IPS-18c (cell line): Measurements from ENCODE around the gene ERBB4.

Source experiments
- H3K4me3 ChIP-seq: 2 replicates; pipeline ENCODE4 v1.7.0; 2013; ENCODE audit warnings: low read depth, mild to moderate bottlenecking, low read length, moderate library complexity; ENCODE audit not compliant: insufficient read depth
- H3K9me3 ChIP-seq: one replicate; pipeline ENCODE4 v1.6.1; 2013; ENCODE audit warnings: mild to moderate bottlenecking, low read length, moderate library complexity; ENCODE audit not compliant: control insufficient read depth, insufficient read depth

The ERBB4 gene

DNA sequence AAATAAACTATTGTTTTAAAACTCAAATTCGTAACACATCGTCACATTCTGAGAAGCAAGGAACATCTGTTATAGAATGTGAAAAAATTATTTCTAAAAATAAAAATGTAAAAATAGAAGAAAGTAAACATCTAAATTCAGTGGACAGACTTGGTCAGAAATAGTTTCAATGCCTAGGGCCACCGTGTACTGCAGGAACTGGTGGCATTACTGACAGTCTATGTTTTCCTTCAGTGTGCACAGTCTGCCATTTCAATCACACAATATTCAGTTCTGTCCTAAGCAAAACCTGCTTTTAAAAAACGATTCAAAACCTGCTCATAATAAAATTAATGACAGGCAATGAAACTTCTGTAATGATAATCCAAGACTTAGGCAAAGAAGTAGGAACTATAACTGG is 190.1 kb downstream of the ERBB4 start:
- no peaks in the 10 kb centered on the region for H3K9me3 ChIP-seq
- no peak overlapping the region for H3K4me3 ChIP-seq

DNA sequence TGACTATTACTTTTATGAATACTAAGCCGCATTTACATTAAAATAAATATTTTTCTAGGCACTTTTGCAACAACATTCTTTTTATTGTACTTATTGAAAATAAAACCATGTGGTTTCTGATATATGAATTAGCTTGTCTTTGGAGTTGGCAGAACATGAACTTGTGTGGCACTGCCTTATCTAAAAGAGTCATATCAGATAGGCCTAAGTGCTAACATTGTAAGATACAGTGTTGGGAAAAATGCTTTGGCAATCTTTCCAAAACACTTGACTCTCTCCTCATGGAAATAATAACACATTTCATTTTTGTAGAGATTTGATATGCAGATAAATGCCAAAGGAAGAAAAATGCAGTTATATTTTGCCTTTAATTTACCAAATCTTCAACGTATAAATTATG is 191.7 kb downstream of the ERBB4 start:
- no peak overlapping the region for H3K4me3 ChIP-seq

DNA sequence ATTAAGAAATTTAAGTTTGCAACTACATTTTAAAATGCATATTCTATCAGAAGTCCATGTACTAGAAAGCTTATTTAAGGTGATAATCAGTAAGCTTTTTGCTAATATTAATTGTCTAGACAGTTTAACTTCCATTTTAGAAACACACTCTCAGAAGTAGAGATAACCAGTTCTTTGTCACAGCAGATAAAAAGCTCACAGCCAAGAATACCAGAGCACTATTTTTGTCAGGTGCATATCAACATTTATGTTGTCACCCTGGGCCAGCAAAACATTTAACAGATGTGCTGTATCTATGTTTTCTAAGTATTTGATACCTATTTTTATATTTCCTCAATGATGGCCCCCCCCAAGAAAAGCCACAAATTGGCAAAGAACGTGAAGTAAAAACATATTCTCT is 192.6 kb downstream of the ERBB4 start:
- H3K4me3 ChIP-seq = no peak overlapping the region
- H3K9me3 ChIP-seq = no peaks in the 10 kb centered on the region

More for the DNA sequence above, 191.7 kb downstream of the ERBB4 start:
- H3K9me3 ChIP-seq = no peaks in the 10 kb centered on the region

DNA sequence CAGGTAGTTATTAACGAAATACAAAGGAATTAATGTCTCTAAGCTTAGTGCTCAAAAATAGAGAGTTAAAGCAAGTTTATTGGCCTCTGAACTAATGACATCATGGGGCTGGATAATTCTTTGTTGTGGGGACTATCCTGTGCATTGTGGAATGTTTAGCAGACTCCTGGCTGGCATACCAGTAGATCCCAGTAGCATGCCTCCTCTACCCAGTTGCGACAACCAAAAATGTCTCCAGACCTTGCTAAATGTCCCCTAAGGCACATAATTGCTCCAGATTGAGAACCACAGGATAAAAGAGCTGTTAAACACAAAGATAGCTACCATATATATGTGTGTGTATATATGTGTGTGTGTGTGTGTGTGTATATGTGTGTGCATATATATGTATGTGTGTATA is 194.5 kb downstream of the ERBB4 start:
- no peaks in the 10 kb centered on the region for H3K9me3 ChIP-seq
- no peak overlapping the region for H3K4me3 ChIP-seq

DNA sequence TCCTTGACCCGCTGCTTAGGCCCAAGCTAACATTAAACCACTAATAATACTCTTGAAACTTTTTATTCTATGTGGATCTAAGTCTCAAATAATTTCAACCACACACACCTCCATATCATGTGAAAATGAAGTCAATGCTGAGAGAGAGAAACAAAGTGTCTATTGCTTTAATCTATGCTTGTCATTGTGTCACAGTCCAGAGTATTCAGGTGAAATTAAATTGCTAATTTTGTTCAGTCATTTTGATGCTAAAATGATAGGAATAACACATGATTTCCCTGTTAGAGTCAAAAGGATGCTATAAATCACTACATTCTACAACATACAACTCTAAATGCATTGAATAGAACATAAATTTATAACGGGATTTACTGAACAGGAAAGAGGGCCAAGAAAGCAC is 195.4 kb downstream of the ERBB4 start:
- H3K9me3 ChIP-seq = no peaks in the 10 kb centered on the region

DNA sequence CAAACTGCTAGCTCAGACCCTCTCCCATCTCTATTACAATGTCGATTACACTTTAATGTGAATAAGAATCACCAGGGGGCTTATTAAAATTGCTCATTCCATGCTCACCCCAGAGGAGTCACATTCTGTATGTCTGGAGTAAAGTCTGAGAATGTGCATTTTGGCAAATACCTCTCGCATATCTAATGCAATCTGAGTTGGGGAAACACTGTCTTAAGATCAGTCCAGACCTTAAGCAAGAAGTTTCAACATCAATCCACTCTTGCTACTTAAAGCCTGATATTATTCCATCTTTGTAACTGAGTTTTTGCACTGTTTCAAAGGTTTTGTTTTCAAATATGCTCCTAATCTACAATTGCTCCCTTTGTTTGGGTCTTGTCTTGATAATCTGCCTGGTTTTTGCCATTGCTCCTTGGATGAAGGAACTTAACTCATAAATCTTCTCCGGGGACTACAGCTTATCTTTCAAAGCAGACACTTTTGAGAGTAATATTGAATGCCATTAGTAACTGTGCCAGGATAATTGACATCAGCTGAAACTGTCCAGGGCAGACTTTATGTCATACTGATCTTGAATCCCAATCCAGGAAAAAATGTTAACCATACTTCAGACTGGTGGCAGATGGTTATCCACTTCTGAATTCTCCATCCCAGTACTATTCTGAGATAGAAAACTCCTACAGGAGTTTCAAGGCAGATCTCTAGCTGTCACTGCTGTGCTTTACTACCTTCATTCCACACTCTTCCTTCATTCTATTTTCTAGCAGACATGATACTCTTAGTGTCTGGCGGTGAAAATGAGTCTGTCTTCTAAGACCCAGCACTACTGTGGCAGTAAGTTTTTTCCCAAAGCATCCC is 200.9 kb downstream of the ERBB4 start:
- H3K9me3 ChIP-seq = no peaks in the 10 kb centered on the region
- no peak overlapping the region for H3K4me3 ChIP-seq

More for the DNA sequence above, 195.4 kb downstream of the ERBB4 start:
- no peak overlapping the region for H3K4me3 ChIP-seq

DNA sequence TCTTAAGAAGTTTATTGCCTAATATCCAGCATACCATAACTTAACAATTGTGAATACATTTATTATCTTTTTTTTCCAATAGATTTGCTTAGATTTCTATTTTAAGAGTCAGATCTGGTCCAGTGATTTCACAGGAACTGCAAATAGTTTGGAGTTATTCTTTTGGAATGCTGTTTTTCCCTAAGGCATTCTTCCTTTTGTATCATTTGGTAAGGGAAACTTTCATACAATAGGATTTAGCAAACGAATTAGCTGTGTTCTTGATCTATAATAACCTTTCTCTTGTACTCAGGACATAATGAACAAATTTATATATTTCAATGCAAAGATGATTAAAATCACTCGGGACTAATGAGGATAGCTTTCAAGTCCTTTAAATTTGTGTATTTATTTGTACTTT is 201.6 kb downstream of the ERBB4 start:
- no peak overlapping the region for H3K4me3 ChIP-seq
- no peaks in the 10 kb centered on the region for H3K9me3 ChIP-seq

DNA sequence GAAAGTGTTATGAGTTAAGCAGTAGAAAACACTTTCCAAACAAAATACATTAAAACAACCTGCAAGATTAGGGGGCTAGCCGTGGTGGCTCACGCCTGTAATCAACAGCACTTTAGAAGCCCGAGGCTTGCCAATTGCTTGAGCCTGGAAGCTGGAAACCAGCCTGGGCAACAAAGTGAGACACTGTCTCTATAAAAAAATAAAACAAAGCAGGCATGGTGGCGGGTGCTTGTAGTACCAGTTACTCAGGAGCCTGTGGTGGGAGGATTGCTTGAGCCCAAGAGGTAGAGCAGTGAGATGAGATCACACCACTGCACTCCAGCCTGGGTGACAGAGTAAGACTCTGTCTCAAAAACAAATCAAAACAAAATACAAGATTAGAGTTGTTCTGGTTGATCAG is 208.3 kb downstream of the ERBB4 start:
- Histone ChIP-seq H3K4me3 (no peak overlapping the region), H3K9me3 (no peaks in the 10 kb centered on the region)

DNA sequence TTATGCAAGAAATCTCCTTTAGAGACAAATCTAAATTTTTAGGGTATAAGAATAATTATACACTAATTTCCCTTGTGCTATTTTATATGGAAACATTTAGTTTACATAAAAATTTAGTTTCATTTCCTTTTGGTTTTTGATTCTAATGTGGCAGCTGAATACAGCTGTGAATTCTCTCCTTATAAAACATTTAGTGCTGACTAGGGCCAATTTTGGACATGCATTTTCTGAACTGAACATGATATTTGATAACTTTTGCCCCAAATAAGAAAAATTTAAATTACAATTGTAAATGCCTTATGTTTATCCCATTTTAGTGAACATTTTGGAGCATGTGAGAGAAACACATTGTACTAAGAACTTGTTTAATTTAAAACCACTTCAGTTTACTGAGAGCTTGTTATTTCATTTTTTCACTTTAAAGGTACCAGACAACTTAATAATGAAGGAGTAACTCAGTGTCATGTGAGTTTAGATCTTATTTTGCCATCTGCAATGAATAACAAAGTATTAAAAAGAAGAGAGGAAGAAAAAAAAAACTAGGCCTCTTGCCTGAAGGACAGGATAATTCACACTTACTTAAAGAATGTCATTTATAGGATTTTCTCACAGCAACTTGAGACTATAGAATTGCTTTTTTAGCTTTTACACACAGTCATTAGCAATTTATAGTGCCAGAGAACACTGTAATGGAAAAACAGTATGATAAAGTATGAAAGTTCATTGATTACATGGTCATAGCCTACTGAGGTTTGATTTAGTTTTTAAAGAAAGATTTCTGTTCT is 209.7 kb downstream of the ERBB4 start:
- H3K9me3 ChIP-seq = no peaks in the 10 kb centered on the region

DNA sequence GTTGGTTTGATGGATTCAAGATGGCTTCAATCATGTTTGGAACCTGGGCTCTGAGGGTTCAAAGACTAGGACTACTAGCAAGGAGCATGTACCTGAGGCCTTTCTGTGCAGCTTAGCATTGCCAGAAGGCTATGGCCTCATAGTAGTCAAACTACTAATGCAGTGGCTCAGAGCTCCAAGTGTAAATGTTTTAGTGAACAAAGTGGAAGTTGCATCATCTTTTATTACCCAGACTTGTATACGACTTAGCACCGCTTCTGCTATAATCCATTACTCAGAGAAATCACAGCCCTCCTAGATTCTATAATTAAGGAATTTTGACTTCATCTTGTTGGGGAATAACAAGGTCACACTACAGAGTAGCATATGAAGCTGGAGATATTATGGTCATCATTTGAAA is 210.5 kb downstream of the ERBB4 start:
- Histone ChIP-seq H3K9me3 (no peaks in the 10 kb centered on the region), H3K4me3 (no peak overlapping the region)

More for the DNA sequence above, 209.7 kb downstream of the ERBB4 start:
- H3K4me3 ChIP-seq = no peak overlapping the region

DNA sequence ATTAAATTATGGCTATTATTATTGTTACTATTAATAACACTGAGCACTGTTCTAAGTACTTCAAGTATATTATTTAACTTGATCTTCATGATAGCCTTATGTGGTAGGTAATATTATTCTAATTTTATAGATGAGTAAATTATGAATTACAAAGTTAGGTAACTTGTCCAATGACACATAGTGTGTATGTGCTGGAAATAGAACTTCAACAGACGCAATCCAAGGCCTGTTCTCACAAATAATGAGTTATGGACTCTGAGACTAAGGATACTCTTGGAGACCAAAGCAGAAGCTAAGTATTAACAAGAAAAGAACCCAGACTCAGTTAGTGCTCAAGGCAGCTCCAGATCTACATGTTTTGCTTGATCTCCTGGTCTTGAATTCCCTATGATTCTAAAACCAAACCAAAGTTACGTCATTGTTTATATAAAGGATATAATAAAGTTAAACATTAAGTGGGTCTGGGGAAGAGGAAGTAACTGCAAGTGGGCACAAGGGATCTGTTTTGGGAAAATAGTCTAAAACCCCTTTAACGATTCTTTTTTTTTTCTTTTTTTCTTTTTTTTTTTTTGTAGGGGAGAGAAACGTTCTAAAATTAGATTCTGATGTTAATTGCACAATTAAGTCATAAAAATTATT is 211.3 kb downstream of the ERBB4 start:
- Histone ChIP-seq H3K4me3 (no peak overlapping the region), H3K9me3 (no peaks in the 10 kb centered on the region)

DNA sequence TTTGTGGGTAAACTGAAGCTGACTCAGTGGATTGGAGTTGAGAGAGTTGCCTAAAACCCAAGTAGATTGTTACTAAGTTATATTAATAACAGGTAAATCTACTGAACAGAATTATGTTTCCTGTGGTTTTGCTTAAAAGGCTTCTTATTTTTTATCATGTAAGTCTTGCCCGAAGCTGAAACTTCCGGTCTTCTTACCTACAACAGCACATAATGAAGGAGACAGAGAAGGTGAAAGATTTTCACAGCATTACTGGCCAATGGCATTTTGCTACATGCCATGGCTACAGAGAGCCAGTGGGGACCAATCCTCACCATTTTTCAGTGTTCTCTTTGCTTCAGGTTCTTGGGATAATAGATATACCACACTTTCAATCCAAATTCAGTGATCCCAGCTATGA is 220.0 kb downstream of the ERBB4 start:
- Histone ChIP-seq H3K4me3 (no peak overlapping the region), H3K9me3 (no peaks in the 10 kb centered on the region)

DNA sequence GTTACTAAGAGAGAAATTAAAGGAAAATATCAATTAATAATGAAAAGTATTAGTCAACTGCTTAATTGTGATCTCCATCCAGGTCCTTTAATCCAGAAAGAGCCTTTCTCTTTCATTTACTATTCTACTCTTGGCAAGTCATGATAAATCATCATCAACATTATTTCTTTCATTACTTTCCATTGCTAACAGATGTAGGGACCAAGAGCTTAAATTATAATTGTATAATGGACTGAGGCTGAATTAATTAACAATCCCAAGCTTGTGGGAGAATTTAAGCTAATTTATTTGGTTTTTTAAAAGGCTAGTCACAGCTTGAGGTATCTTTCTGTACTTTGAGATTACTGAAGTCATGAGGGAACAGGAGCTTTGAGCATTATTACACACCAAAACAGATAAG is 223.9 kb downstream of the ERBB4 start:
- H3K4me3 ChIP-seq = no peak overlapping the region

DNA sequence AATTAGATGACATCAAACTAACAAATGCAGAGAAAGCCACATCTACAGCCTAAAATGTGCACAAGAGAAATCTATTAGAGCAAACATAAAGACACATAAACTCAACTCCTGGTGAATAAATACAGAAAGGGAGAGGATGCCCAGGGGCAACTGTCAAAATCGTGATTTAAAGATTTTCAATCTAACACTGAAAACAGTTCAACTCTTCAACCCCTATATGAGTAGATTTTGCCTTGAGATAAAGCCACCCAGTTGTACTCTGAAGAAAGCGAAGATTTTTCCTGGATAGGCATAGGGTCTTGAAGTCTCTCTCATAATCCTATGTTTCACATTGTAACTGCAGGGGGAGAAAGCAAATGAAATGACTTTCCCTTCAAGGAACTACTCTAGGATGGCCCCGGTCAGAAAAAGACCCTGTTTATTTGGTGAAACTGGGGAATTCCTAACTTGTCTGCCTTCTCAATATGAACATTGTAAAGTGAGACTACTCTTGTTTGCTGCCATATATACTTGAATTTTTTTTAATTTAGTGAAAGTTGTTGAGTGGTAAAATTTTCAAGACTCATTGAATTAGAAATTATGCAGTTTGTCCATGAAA is 226.7 kb downstream of the ERBB4 start:
- Histone ChIP-seq H3K4me3 (no peak overlapping the region), H3K9me3 (no peaks in the 10 kb centered on the region)

More for the DNA sequence above, 223.9 kb downstream of the ERBB4 start:
- no peaks in the 10 kb centered on the region for H3K9me3 ChIP-seq

DNA sequence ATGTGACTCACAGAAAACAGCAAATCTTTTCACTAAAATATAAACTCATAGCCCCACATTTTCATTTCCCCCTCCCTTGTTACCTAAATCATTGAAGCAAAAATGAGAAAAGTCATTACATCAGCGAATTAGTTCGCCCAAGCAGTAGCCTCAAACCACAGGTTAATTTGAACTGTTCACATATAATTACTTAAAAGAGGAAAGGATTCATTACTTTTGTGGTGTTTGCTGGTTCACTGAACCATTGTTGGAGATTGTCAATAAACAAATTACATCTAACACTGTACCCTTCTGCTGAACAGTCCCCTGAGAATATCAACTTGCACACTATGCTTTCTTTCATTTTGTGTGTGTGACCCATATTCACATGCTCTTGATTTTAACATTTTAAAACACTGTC is 238.7 kb downstream of the ERBB4 start:
- Histone ChIP-seq H3K9me3 (no peaks in the 10 kb centered on the region), H3K4me3 (no peak overlapping the region)

DNA sequence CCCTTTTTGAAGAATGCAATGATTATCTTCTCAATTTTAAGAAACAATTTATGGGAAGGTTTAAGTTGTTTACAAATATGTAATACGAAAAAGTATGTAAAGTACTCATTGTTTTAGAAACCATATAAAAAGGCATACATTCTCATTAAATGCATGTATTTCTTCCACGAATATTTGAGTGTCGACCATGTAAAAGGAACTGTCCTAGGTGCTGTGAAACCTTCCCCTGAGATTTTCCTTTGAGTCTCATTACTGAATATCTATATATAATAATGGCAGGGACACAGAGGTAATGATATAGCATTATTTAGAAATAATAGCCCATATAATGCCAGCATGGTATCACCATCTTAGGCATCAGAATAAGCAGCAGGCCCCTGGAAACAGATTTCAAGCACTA is 239.3 kb downstream of the ERBB4 start:
- Histone ChIP-seq H3K9me3 (no peaks in the 10 kb centered on the region), H3K4me3 (no peak overlapping the region)

DNA sequence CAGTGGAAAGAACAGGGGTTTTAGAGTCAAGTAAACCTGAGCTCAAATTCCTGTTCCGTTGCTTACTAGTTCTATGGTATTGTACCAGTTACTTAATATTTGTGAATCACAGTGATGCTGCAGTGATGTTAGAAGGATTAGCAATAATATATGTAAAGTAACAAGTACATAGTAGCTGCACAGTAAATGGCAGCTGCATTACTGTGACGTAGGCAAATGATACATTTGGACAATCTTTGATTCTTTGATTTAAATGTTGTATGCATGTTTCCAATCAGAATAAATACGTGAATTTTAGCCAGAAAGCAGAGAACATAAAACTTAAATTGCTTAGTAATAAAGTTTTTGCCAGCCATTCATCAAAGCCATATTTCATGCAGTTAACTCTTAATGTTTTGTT is 243.0 kb downstream of the ERBB4 start:
- Histone ChIP-seq H3K4me3 (no peak overlapping the region), H3K9me3 (no peaks in the 10 kb centered on the region)
